K562 (cell line): ENCODE results near the gene LYPD5. TPM values are rescaled to one million over a fixed set of nuclear protein-coding genes. Genes with fewer than 3 reads are reported as not detected.

Experiments used
- AFF1 ChIP-seq, 2 experiments: fragments of 450-650 bp; IDR thresholded peaks; 2 replicates each; pipeline ENCODE4 v1.6.1; 2018; ENCODE audit warnings: mild to moderate bottlenecking in 2 of 2, low read depth in 1 of 2; ENCODE audit not compliant: partially characterized antibody in 2 of 2
- CBFA2T3 ChIP-seq: fragments of 450-650 bp; IDR thresholded peaks from 2 replicates; pipeline ENCODE4 v1.6.1; 2017
- EGR1 ChIP-seq: fragments of 450-650 bp; conservative IDR thresholded peaks from 2 replicates; pipeline ENCODE4 v1.6.1; 2017; ENCODE audit warnings: mild to moderate bottlenecking
- ETV1 ChIP-seq: fragments of 450-650 bp; conservative IDR thresholded peaks from 2 replicates; pipeline ENCODE4 v1.6.1; 2016; ENCODE audit warnings: missing genetic modification characterization, control low read depth, low read depth, missing compliant biosample characterization
- L3MBTL2 ChIP-seq: fragments of 450-650 bp; IDR thresholded peaks from 2 replicates; pipeline ENCODE4 v1.6.1; 2016; ENCODE audit warnings: mild to moderate bottlenecking, moderate library complexity
- MECOM ChIP-seq: fragments of 250-450 bp; sonication (Bioruptor Pico); IDR thresholded peaks from 2 replicates; pipeline ENCODE4 v1.8.0; 2022; ENCODE audit warnings: inconsistent platforms
- MLX ChIP-seq, 2 experiments: fragments of 450-650 bp in 1 of 2; sonication (generic) in 1 of 2; formaldehyde crosslinking; conservative IDR thresholded peaks; 2 replicates each; pipeline versions ENCODE4 v1.4.0 to v1.8.1; 2020 to 2022; ENCODE audit warnings: mild to moderate bottlenecking in 1 of 2, missing genetic modification reagents in 1 of 2
- NCOA2 ChIP-seq, 2 experiments: fragments of 450-650 bp; IDR thresholded peaks; 2 replicates each; pipeline ENCODE4 v1.6.1; 2018; ENCODE audit warnings: mild to moderate bottlenecking in 2 of 2, moderate library complexity in 1 of 2; ENCODE audit not compliant: partially characterized antibody in 2 of 2
- PHF8 ChIP-seq: fragments of 200-600 bp; sonication (generic); IDR thresholded peaks from 2 replicates; pipeline ENCODE4 v1.6.1; 2012; ENCODE audit warnings: mixed run types, mild to moderate bottlenecking, inconsistent platforms, low read length, moderate library complexity, borderline replicate concordance
- RBM22 ChIP-seq: fragments of 200-400 bp; formaldehyde crosslinking; IDR thresholded peaks from 2 replicates; pipeline ENCODE4 v1.6.1; 2018; ENCODE audit warnings: low read length, low read depth; ENCODE audit not compliant: poor library complexity, severe bottlenecking
- XRCC3 ChIP-seq: fragments of 450-650 bp; IDR thresholded peaks from 2 replicates; pipeline ENCODE4 v1.6.1; 2017; ENCODE audit warnings: mild to moderate bottlenecking, moderate library complexity
- XRCC4 ChIP-seq: IDR thresholded peaks from one replicate; pipeline ENCODE4 v1.6.1; 2011; ENCODE audit not compliant: insufficient read depth, insufficient read length; ENCODE audit errors: extremely low read depth
- ZNF24 ChIP-seq: fragments of 450-650 bp; IDR thresholded peaks from 2 replicates; pipeline ENCODE4 v1.6.1; 2016
- ZNF253 ChIP-seq: fragments of 250-450 bp; sonication (Bioruptor Pico); conservative IDR thresholded peaks from 2 replicates; pipeline ENCODE4 v1.6.1; 2021; ENCODE audit warnings: mild to moderate bottlenecking
- ZNF395 ChIP-seq: fragments of 200-800 bp; sonication (Bioruptor generic); IDR thresholded peaks from 2 replicates; pipeline ENCODE4 v1.6.1; 2017; ENCODE audit warnings: missing genetic modification characterization, missing compliant biosample characterization
- ZNF551 ChIP-seq: fragments of 250-450 bp; sonication (Bioruptor Pico); IDR thresholded peaks from 2 replicates; pipeline ENCODE4 v1.5.0; 2021; ENCODE audit warnings: mild to moderate bottlenecking, moderate library complexity
- polyA plus RNA-seq, 8 experiments: library from polyadenylated mRNA; depleted of rRNA in 4 of 8; stranded (reverse) in 5 of 8; unstranded in 3 of 8; fragments of >200 nt; fragmentation: Nextera tagmentation in 2 of 8; fragmentation: Illumina TruSeq in 1 of 8; extraction: Ambion mirVana in 2 of 8; extraction: Trizol in 1 of 8; gene quantifications; 2 replicates each; pipeline versions ENCODE4 v1.2.1 to v1.2.3, GENCODE V29; 2011 to 2014; ENCODE audit warnings: inconsistent platforms in 1 of 8, missing spikeins in 1 of 8
- total RNA-seq, 7 experiments: library from RNA; depleted of rRNA in 6 of 7; stranded (reverse); fragments of >200 nt in 6 of 7; fragmentation: Illumina TruSeq in 2 of 7; extraction: Trizol in 2 of 7; gene quantifications; 2 replicates each; pipeline versions ENCODE4 v1.2.1 to v1.2.3, GENCODE V29; 2011 to 2021; ENCODE audit warnings: low replicate concordance in 1 of 7
- TF ChIP-seq, protein P1 (sequence below): sonication (generic); formaldehyde crosslinking; IDR thresholded peaks from 2 replicates; pipeline ENCODE4 v1.8.1; 2022; ENCODE audit warnings: missing genetic modification reagents

Gene LYPD5
- total and polyA plus RNA-seq, 9 of the 15 experiments (the other 6 are each of a cell fraction or from before 2014, with no cell fraction given), result 0.03 to 0.22 (median 0.10) TPM; not detected in 3

- TF ChIP-seq ZNF551, result no peak
- TF ChIP-seq ETV1, result no peak
- TF ChIP-seq XRCC4, result no peak
- TF ChIP-seq RBM22, result no peak
- no peak for TF ChIP-seq AFF1 (IDR thresholded peaks at IDR 0.05; ENCODE audit: low read depth in 1 of 2, partially characterized antibody in 2 of 2)
- no peak for TF ChIP-seq MLX (CRISPR knock-in tag; conservative IDR thresholded peaks at IDR 0.05)
- no peak for TF ChIP-seq ZNF24
- no peak for TF ChIP-seq MECOM (CRISPR knock-in tag)
- TF ChIP-seq EGR1, result peak; percentile 29; the same call in 1 of the 2 replicates
- TF ChIP-seq L3MBTL2, result no peak
- no peak for TF ChIP-seq NCOA2 (IDR thresholded peaks at IDR 0.05; ENCODE audit: partially characterized antibody in 2 of 2)
- TF ChIP-seq XRCC3, result no peak
- no peak for TF ChIP-seq ZNF395 (CRISPR knock-in tag)
- no peak for TF ChIP-seq PHF8
- no peak for TF ChIP-seq ZNF253 (CRISPR knock-in tag)
- TF ChIP-seq, protein P1, sequence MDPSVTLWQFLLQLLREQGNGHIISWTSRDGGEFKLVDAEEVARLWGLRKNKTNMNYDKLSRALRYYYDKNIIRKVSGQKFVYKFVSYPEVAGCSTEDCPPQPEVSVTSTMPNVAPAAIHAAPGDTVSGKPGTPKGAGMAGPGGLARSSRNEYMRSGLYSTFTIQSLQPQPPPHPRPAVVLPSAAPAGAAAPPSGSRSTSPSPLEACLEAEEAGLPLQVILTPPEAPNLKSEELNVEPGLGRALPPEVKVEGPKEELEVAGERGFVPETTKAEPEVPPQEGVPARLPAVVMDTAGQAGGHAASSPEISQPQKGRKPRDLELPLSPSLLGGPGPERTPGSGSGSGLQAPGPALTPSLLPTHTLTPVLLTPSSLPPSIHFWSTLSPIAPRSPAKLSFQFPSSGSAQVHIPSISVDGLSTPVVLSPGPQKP (CRISPR knock-in tag), result no peak
- TF ChIP-seq CBFA2T3, result 0 out of 2 replicates have a peak, but pooled peaks have one; percentile 9
These were observed at the start of gene LYPD5 (continued) for GRCh38 chr19:43802216-43802951.
